ENCODE results near the gene ALMS1.
"Not testable (repeated sequence)": the region's sequence is repeated elsewhere in the genome, so short reads cannot be mapped to it uniquely, and the experiment has no call there.

Gene ALMS1

GRCh38 chr2:73624036-73624435 lies 238.4 kb downstream of the ALMS1 start:
- not testable (repeated sequence) for DNase-seq (ENCODE audit: low read depth in 2 of 2)

GRCh38 chr2:73624625-73625024 lies 239.0 kb downstream of the ALMS1 start:
- not testable (repeated sequence) for DNase-seq (ENCODE audit: low read depth in 2 of 2)

DNA sequence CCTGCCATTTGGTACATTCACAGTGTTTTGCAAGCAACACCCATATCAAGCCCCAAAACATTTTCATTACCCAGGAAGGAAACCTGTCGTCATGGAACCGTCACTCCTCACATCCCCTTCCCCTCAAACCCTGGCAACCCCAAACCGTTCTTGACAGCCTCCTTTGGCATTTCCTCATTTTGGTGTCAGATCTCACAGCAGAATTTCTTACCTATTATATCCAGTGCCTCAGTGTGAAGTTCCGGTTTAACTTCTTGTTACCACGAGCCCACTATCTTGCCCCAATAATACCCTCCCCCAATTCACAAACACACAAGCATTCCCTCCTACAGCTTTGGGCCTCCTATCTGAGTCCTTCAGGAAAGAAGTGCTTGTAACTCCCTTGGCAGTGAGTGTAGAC lies 240.6 kb downstream of the ALMS1 start:
- DNase-seq (ENCODE audit: low read depth in 2 of 2): not testable (repeated sequence)

DNA sequence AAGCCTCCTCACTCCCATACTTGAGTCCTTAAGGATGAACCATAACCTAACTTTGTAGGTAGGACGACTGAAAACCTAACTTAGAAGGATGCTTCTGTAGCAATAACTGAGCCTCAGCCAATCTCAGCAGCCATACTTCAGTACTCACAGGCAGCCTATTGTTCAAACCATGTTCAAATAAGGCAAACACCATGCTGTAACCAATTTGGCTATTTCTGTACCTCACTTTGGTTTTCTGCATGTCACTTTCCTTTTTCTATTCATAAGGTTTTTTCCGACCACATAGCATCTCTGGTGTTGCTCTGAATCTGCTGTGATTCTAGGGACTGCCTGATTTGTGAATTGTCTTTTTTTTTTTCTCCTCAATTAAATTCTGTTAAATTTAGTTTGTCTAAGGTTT lies 242.9 kb downstream of the ALMS1 start:
- DNase-seq (ENCODE audit: low read depth in 2 of 2): not testable (repeated sequence)

DNA sequence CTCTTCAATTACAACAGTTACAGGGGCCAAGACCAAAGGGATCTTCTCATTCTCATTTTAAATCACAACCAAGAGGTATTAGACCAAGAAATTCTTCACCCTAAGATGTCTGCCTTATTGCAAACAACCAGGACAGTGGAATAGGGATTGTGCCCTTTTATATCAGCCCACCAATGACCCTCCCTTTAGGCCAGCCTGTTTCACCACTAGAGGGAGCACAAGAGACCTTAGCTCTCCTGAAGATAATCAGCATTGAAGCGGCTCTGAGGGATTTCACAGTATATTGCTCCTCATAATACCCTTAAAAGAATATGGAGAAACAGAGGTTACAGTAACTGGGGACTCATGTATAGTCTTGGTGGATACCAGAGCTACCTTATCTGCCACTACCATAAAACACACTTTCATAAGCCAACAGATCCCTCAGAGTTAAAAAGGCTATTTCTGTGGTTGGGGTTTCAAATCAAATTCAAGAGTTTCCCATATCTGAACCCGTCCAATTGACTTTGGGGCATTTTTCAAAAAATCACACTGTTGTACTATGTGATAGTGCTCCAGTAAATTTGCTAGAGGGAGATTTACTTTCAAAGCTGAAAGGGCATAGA lies 245.1 kb downstream of the ALMS1 start:
- DNase-seq (ENCODE audit: low read depth in 2 of 2): not testable (repeated sequence)

GRCh38 chr2:73636977-73637376 lies 251.3 kb downstream of the ALMS1 start:
- not testable (repeated sequence) for DNase-seq (ENCODE audit: low read depth in 2 of 2)

GRCh38 chr2:73638429-73638828 lies 252.8 kb downstream of the ALMS1 start:
- no peak for DNase-seq (ENCODE audit: low read depth in 2 of 2)

DNA sequence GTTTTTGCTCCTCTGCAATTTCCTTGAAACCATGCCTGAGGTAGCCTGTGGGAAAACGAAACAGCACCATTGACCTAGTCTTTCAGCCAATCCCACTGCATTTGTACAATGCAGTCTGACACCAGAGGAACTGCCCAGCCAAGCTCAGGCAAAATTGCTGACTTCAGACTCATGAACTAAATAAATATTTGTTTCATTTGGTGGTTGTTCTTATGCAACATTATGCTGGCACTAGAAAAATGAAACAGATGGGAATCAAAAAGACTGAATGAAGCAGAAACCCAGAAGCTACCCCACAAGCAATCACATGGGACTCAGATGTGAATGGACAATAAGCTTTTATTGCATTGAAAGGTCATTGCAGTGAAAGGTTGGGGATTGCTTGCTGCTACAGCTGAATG lies 254.9 kb downstream of the ALMS1 start:
- DNase-seq (ENCODE audit: low read depth in 2 of 2): no peak

DNA sequence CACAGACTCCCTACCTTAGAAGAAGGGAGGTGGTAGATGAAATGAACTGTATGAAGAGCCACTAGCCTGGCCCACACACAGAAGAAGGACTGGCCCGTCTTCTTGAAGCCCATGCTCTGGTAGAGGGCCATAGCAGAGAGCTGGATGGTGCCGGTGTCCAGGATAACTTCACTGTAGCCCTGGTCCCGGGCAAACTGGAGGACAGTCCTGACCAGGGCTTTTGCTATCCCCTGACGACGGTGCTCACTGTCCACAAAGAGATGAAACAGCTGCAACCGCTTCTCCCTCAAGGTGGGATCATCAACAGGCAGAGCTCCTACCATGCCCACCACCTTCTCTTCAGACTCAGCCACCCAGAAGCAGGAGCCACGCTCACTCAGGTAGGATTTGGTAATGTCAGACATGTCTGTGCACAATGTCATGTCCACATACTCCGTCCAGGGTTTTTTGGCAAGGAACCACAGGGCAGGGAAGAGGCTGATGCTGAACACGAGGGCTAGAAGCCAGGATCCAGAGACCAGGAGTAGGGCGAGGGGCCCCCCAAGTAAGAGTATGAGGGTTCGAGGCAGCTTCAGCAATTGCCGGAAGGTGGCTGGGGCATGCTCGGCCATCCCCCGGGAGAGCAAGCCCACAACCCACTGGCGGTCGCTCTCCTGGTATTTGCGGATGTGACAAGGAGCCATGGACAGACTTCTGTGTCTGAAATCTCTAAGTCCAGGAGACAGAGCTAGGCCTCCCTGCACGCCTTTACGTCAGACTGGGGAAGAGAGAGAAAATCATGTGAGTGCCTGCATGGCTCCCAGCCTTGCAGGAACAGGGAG lies 255.5 kb downstream of the ALMS1 start:
- no peak for DNase-seq (ENCODE audit: low read depth in 2 of 2)

DNA sequence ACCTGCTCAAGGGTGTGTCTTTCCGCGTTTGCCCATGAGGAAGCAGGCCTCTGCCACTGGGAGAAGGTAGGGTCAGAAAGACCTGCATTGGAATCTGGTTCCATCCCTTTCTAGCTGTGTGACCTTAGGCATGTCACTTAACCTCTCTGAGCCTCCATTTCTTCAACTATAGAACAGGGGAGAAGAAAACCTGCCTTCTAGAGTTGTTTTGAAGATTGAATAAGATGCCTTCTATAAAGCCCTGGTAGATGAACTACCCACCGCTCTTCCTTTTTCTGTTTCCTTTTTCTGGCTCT lies 256.1 kb downstream of the ALMS1 start:
- no peak for DNase-seq (ENCODE audit: low read depth in 2 of 2)

- DNase-seq (ENCODE audit: low read depth in 2 of 2): no peak
These were observed 256.8 kb downstream of the ALMS1 start, which contains the start of gene NAT8 for GRCh38 chr2:73642338-73643018. NAT8 (minus strand) TSS chr2:73642422; CDS start chr2:73641628, 794 bp downstream.

DNA sequence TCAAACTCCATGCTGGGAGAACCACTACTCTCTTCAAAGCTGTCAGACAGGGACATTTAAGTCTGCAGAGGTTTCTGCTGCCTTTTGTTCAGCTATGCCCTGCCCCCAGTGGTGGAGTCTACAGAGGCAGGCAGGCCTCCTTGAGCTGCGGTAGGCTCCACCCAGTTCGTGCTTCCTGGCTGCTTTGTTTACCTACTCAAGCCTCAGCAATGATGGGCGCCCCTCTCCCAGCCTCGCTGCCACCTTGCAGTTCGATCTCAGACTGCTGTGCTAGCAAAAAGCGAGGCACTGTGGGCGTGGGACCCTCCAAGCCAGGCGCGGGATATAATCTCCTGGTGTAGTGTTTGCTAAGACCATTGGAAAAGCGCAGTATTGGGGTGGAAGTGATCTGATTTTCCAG lies 262.1 kb downstream of the ALMS1 start:
- DNase-seq (ENCODE audit: low read depth in 2 of 2): not testable (repeated sequence)

- no peak for DNase-seq (ENCODE audit: low read depth in 2 of 2)
These were observed 266.1 kb downstream of the ALMS1 start for GRCh38 chr2:73651591-73652230.

GRCh38 chr2:73652348-73652747 lies 266.7 kb downstream of the ALMS1 start:
- DNase-seq (ENCODE audit: low read depth in 2 of 2): no peak

GRCh38 chr2:73654175-73654574 lies 268.5 kb downstream of the ALMS1 start:
- no peak for DNase-seq (ENCODE audit: low read depth in 2 of 2)
